ENCODE data around the gene EXOC3. TPM values are rescaled to one million over a fixed set of nuclear protein-coding genes. Genes with fewer than 3 reads are reported as not detected.

The EXOC3 gene
- total RNA-seq, 1 donor from 2014 or later: 42.4 TPM

DNA sequence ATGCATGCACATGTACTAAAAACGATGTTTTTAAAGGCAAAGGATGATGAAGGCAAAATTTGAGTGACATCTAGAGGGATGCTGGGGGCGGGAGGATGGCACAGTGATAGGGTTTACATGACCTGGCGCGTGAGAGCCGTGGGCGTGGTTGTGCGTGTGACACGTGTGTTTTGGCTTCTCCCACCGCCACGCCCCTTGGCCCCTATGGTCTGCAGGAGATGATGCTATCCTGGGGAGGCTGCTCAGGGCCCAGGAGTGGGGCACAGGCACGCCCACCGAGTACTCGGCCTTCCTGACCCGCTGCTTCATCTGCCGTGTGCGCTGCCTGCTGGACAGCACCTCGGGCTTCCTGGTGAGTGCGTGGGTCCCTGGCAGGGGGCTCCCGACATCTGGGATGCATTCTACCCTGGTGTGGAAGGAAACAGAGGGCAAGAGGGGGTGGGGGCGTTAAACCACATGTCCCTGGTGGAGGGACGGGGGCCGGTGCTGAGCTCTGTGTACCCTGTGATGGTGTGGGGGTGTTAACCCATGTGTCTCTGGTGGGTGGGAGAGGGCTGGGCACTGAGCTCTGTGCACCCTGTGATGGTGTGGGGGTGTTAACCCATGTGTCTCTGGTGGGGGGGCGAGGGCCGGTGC lies 19.2 kb upstream of the EXOC3 start:
- TF ChIP-seq CTCF (IDR thresholded peaks at IDR 0.05; ENCODE audit: insufficient read depth, low read length, severe bottlenecking): no peak
- Histone ChIP-seq H3K36me3 (ENCODE audit: control insufficient read depth, insufficient read depth, low read length) (no peaks in the 10 kb centered on the region), H3K27me3 (ENCODE audit: control insufficient read depth, insufficient read depth, low read length) (no peaks in the 10 kb centered on the region), H3K4me3 (ENCODE audit: low read depth, low read length) (no peak overlapping the region)
- DNase-seq (ENCODE audit: low read depth): no peak
- FAIRE-seq: no peak

- no peak for FAIRE-seq
- H3K36me3 ChIP-seq (ENCODE audit: control insufficient read depth, insufficient read depth, low read length): no peaks in the 10 kb centered on the region
- DNase-seq (ENCODE audit: low read depth): no peak
- no peak overlapping the region for H3K4me3 ChIP-seq (ENCODE audit: low read depth, low read length)
- no peak for TF ChIP-seq CTCF (IDR thresholded peaks at IDR 0.05; ENCODE audit: insufficient read depth, low read length, severe bottlenecking)
- H3K27me3 ChIP-seq (ENCODE audit: control insufficient read depth, insufficient read depth, low read length): no peaks in the 10 kb centered on the region
Observed at GRCh38 chr5:424301-425110, 18.5 kb upstream of the EXOC3 start.

DNA sequence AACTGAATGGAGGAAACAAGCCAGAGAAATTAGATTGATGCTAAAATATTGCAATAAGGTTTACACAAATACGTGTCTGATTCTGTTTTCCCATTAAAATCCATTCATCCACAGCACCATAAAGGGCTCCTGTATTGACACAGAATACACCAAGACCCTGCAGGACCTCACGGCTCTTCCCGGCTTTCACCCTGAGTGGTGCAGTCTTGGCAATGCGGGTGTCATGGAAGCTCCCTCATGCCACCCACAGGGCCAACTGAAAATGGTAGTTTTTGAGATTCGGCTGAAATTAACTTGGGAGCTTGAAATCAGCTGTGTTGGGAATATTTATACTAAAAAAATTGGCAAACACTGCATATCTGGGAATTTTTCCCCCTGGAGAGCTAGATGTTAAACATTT lies 17.3 kb upstream of the EXOC3 start:
- H3K36me3 ChIP-seq (ENCODE audit: control insufficient read depth, insufficient read depth, low read length): no peaks in the 10 kb centered on the region
- no peaks in the 10 kb centered on the region for H3K27me3 ChIP-seq (ENCODE audit: control insufficient read depth, insufficient read depth, low read length)
- H3K4me3 ChIP-seq (ENCODE audit: low read depth, low read length): no peak overlapping the region
- TF ChIP-seq CTCF (IDR thresholded peaks at IDR 0.05; ENCODE audit: insufficient read depth, low read length, severe bottlenecking): peak; percentile 15
- FAIRE-seq (no peak), DNase-seq (ENCODE audit: low read depth) (peak; percentile 13)

- DNase-seq (ENCODE audit: low read depth) (no peak), FAIRE-seq (no peak)
- H3K36me3 ChIP-seq (ENCODE audit: control insufficient read depth, insufficient read depth, low read length): no peaks in the 10 kb centered on the region
- TF ChIP-seq CTCF (IDR thresholded peaks at IDR 0.05; ENCODE audit: insufficient read depth, low read length, severe bottlenecking): no peak
- no peaks in the 10 kb centered on the region for H3K27me3 ChIP-seq (ENCODE audit: control insufficient read depth, insufficient read depth, low read length)
- no peak overlapping the region for H3K4me3 ChIP-seq (ENCODE audit: low read depth, low read length)
Observed at GRCh38 chr5:426392-426976, 16.5 kb upstream of the EXOC3 start.

GRCh38 chr5:427415-428087 lies 15.4 kb upstream of the EXOC3 start:
- Histone ChIP-seq H3K27me3 (ENCODE audit: control insufficient read depth, insufficient read depth, low read length) (no peaks in the 10 kb centered on the region), H3K36me3 (ENCODE audit: control insufficient read depth, insufficient read depth, low read length) (no peaks in the 10 kb centered on the region), H3K4me3 (ENCODE audit: low read depth, low read length) (no peak overlapping the region)
- no peak for FAIRE-seq
- TF ChIP-seq CTCF (IDR thresholded peaks at IDR 0.05; ENCODE audit: insufficient read depth, low read length, severe bottlenecking): no peak
- no peak for DNase-seq (ENCODE audit: low read depth)

Data from bronchial epithelial cell (primary cell).